GM12878 (cell line): ENCODE data around the gene LTA. TPM values are rescaled to one million over a fixed set of nuclear protein-coding genes. Genes with fewer than 3 reads are reported as not detected.

ENCODE experiments used
- ATAC-seq: fragments of 200-7000 bp; cut with Tn5 transposase; 3 replicates; pipeline ENCODE4 v1.9.1; 2020; ENCODE audit warnings: mild to moderate bottlenecking, moderate library complexity
- BruUV-seq: library from RNA; stranded (reverse); fragments of 400-500 nt; replicated peaks from 2 replicates; lab custom pipeline; 2021; lab: Mats Ljungman, UMichigan
- CTCF ChIA-PET: fragments of 300-600 bp; sonication (Branson Sonifier 250); formaldehyde crosslinking; extraction: SDS; loops from one replicate; lab custom pipeline; 2021; ENCODE audit warnings: inconsistent platforms; lab: Yijun Ruan, JAX
- POLR2A ChIA-PET: fragments of 350-600 bp; formaldehyde crosslinking; extraction: SDS; loops from one replicate; lab custom pipeline; 2021; ENCODE audit warnings: inconsistent platforms; lab: Charles Lee
- RAD21 ChIA-PET: fragments of 300-600 bp; sonication (Branson Sonifier 250); formaldehyde crosslinking; loops from one replicate; lab custom pipeline; 2023; ENCODE audit warnings: antibody characterized with exemption; ENCODE audit not compliant: unreplicated experiment; lab: Charles Lee
- SMC1A ChIA-PET: fragments of 300-600 bp; sonication (Branson Sonifier 250); formaldehyde crosslinking; loops from one replicate; lab custom pipeline; 2023; ENCODE audit not compliant: unreplicated experiment, uncharacterized antibody; lab: Charles Lee
- DNase-seq: peaks from one replicate; pipeline ENCODE4 v3.0.0-alpha.2; 2011; ENCODE audit warnings: low read depth, low spot score
- FAIRE-seq: peaks from 3 replicates; lab custom pipeline; 2011; peaks lifted over from hg19 to GRCh38; lab: Jason Lieb, UNC
- H2AFZ ChIP-seq: 2 replicates; pipeline ENCODE4 v1.6.0; 2011; ENCODE audit warnings: low read depth, low read length, control low read depth; ENCODE audit not compliant: control insufficient read depth
- H3K27ac ChIP-seq: 2 replicates; pipeline ENCODE4 v1.5.1; 2011; ENCODE audit warnings: control low read depth; ENCODE audit not compliant: control insufficient read depth, insufficient read depth
- H3K27me3 ChIP-seq, 2 experiments: replicated peaks in 1 of 2; 2 replicates each; pipeline versions ENCODE4 v1.6.0 to v1.6.1; 2011; ENCODE audit warnings: low read length in 1 of 2; ENCODE audit not compliant: control insufficient read depth in 2 of 2, insufficient read depth in 2 of 2
- H3K36me3 ChIP-seq, 2 experiments: 2 replicates each; pipeline ENCODE4 v1.5.1; 2011; ENCODE audit warnings: low read length in 1 of 2; ENCODE audit not compliant: control insufficient read depth in 2 of 2, insufficient read depth in 2 of 2
- H3K4me1 ChIP-seq: 2 replicates; pipeline ENCODE4 v1.6.1; 2011; ENCODE audit warnings: mild to moderate bottlenecking, low read length, moderate library complexity, mixed read lengths; ENCODE audit not compliant: control insufficient read depth, insufficient read depth
- H3K4me2 ChIP-seq: 2 replicates; pipeline ENCODE4 v1.6.0; 2011; ENCODE audit warnings: control low read depth; ENCODE audit not compliant: control insufficient read depth, insufficient read depth
- H3K4me3 ChIP-seq: fragments of 200-600 bp; sonication (generic); 2 replicates; pipeline ENCODE4 v1.5.1; 2016
- H3K79me2 ChIP-seq: 2 replicates; pipeline ENCODE4 v1.6.0; 2011; ENCODE audit warnings: low read length; ENCODE audit not compliant: control insufficient read depth, insufficient read depth
- H3K9ac ChIP-seq: 2 replicates; pipeline ENCODE4 v1.8.0; 2011; ENCODE audit warnings: low read length, control low read depth, mixed read lengths; ENCODE audit not compliant: control insufficient read depth, insufficient read depth
- H3K9me3 ChIP-seq: replicated peaks from 3 replicates; pipeline ENCODE4 v1.5.1; 2011; ENCODE audit warnings: mild to moderate bottlenecking, low read length; ENCODE audit not compliant: control insufficient read depth, insufficient read depth
- H4K20me1 ChIP-seq: 2 replicates; pipeline ENCODE4 v1.6.0; 2011; ENCODE audit not compliant: control insufficient read depth, insufficient read depth
- EED ChIP-seq: sonication (generic); IDR thresholded peaks from 2 replicates; pipeline ENCODE4 v1.6.1; 2016; ENCODE audit warnings: antibody characterized with exemption, low read depth
- IKZF1 ChIP-seq: fragments of 450-650 bp; conservative IDR thresholded peaks from 2 replicates; pipeline ENCODE4 v1.6.1; 2017; ENCODE audit warnings: antibody characterized with exemption, mild to moderate bottlenecking
- JUNB ChIP-seq: IDR thresholded peaks from 2 replicates; pipeline ENCODE4 v1.6.1; 2016; ENCODE audit warnings: antibody characterized with exemption, mild to moderate bottlenecking
- NFIC ChIP-seq: IDR thresholded peaks from 2 replicates; pipeline ENCODE4 v1.6.1; 2012; ENCODE audit warnings: low read depth, mild to moderate bottlenecking, inconsistent platforms, low read length, moderate library complexity
- NRF1 ChIP-seq: conservative IDR thresholded peaks from 2 replicates; pipeline ENCODE4 v1.6.1; 2011; ENCODE audit warnings: mild to moderate bottlenecking, low read depth, low read length, improper control_type of control experiment
- PAX5 ChIP-seq: IDR thresholded peaks from 2 replicates; pipeline ENCODE4 v1.6.1; 2011; ENCODE audit warnings: low read depth, low read length, borderline replicate concordance
- TAF1 ChIP-seq: IDR thresholded peaks from 2 replicates; pipeline ENCODE4 v1.6.1; 2011; ENCODE audit warnings: mild to moderate bottlenecking, low read depth, low read length, borderline replicate concordance
- WGBS: methylation state at CpG from one replicate; pipeline ENCODE4 v1.1.6; 2016; ENCODE audit warnings: low lambda C conversion rate; ENCODE audit not compliant: insufficient replicate concordance, insufficient coverage; ENCODE audit errors: missing lambda C conversion rate; 5-methylcytosine and 5-hydroxymethylcytosine counted together
- in situ Hi-C: fragments of 300-500 bp; cut with MboI; formaldehyde crosslinking; loops from 9 replicates; pipeline ENCODE4 v1.14.3; 2018; ENCODE audit warnings: mixed read lengths
- intact Hi-C: fragments of 100-400 bp; cut with micrococcal nuclease; formaldehyde crosslinking; loops from one replicate; pipeline ENCODE4 v1.14.2; 2022; ENCODE audit not compliant: unreplicated experiment
- polyA plus RNA-seq, 11 experiments: library from polyadenylated mRNA; depleted of rRNA in 4 of 11; unstranded in 6 of 11; stranded (reverse) in 5 of 11; fragments of >200 nt; fragmentation: Nextera tagmentation in 4 of 11; fragmentation: Illumina TruSeq in 1 of 11; extraction: Ambion mirVana in 4 of 11; extraction: Trizol in 1 of 11; gene quantifications; 1 replicate in 1 of 11; 2 replicates in 10 of 11; pipeline versions ENCODE4 v1.2.1 to v1.2.3, GENCODE V29; 2011 to 2016; ENCODE audit warnings: inconsistent platforms in 2 of 11, missing spikeins in 2 of 11, low read depth in 1 of 11
- total RNA-seq, 4 experiments: library from RNA; depleted of rRNA in 3 of 4; stranded (reverse); fragments of >200 nt in 3 of 4; fragmentation: Illumina TruSeq in 1 of 4; extraction: Trizol in 1 of 4; gene quantifications; 2 replicates each; pipeline versions ENCODE4 v1.2.1 to v1.2.3, GENCODE V29; 2013 to 2021

Gene LTA
- total and polyA plus RNA-seq, 10 of the 15 experiments (the other 5 are each of a cell fraction or from before 2014, with no cell fraction given), result 27.5 to 100 (median 75.1) TPM

DNA sequence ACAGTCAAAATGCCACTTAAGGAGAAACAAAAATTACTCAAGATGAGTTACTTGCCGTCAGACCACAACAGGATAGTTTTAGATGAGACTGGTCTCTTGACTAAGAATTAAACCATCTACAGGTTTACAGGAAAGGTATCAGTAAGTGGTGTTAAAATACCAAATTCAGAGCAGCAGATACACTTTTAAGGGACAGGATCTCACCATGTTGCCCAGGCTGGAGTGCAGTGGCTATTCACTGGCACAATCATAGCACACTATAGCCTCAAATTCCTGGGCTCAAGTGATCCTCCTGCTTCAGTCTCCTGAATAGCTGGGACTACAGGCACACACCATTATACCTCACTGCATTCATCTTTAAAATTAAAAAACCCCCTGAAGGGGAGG, 38.6 kb upstream of the LTA start:
- no TSS peak for BruUV-seq
- H3K27me3 ChIP-seq, result no peaks in the 10 kb centered on the region
- in situ Hi-C loops, result no loop called here
- POLR2A ChIA-PET, result interaction anchor here (0.6 kb wide), 1 partner anchor 120 kb away, joined by 5 read pairs; no protein-coding TSS in a partner anchor
- H3K27ac ChIP-seq, result no peak overlapping the region
- H3K79me2 ChIP-seq, result peaks cover 40% of the 10 kb centered on the region
- H3K36me3 ChIP-seq, result peaks cover 39 to 47% of the 10 kb centered on the region in 2 experiments
- H3K9ac ChIP-seq, result no peak overlapping the region
- no peak overlapping the region for H3K4me3 ChIP-seq
- intact Hi-C loops, result no loop called here
- RAD21 ChIA-PET, result no interaction called here
- DNase-seq (no peak), FAIRE-seq (no peak), ATAC-seq (no peak)
- H3K4me2 ChIP-seq, result no peak overlapping the region
- CTCF ChIA-PET, result interaction anchor here (0.6 kb wide), 1 partner anchor 9 kb away, joined by 4 read pairs; no protein-coding TSS in a partner anchor
- H2AFZ ChIP-seq, result no peak overlapping the region
- TF ChIP-seq TAF1, result no peak
- no peak for TF ChIP-seq PAX5
- TF ChIP-seq NRF1, result no peak
- no peak for TF ChIP-seq JUNB
- no peak for TF ChIP-seq IKZF1
- SMC1A ChIA-PET, result no interaction called here
- 96% methylated on average over 1 of the region's 1 CpG for WGBS
- H3K4me1 ChIP-seq, result no peaks in the 10 kb centered on the region
- no peaks in the 10 kb centered on the region for H3K9me3 ChIP-seq
- H4K20me1 ChIP-seq, result peaks cover 3% of the 10 kb centered on the region

GRCh38 chr6:31534011-31534410, 38.1 kb upstream of the LTA start:
- ATAC-seq (no peak), FAIRE-seq (no peak), DNase-seq (no peak)
- intact Hi-C loops (no loop called here), in situ Hi-C loops (no loop called here)
- H3K4me3 ChIP-seq, result no peak overlapping the region
- 92% methylated on average over 6 of the region's 6 CpGs for WGBS
- SMC1A ChIA-PET, result no interaction called here
- H3K27ac ChIP-seq, result no peak overlapping the region
- H3K9ac ChIP-seq, result no peak overlapping the region
- peaks cover 45% of the 10 kb centered on the region for H3K79me2 ChIP-seq
- POLR2A ChIA-PET, result interaction anchor here (0.6 kb wide), 1 partner anchor 120 kb away, joined by 5 read pairs; no protein-coding TSS in a partner anchor
- no peaks in the 10 kb centered on the region for H3K4me1 ChIP-seq
- peak overlapping the region; percentile 13; the same call in 1 of the 2 replicates for H3K4me2 ChIP-seq
- no peaks in the 10 kb centered on the region for H3K9me3 ChIP-seq
- TF ChIP-seq EED, result no peak
- no peak for TF ChIP-seq NFIC
- H3K27me3 ChIP-seq, result no peaks in the 10 kb centered on the region
- RAD21 ChIA-PET, result no interaction called here
- no TSS peak for BruUV-seq
- no peak overlapping the region for H2AFZ ChIP-seq
- H3K36me3 ChIP-seq, result peaks cover 42 to 53% of the 10 kb centered on the region in 2 experiments
- peaks cover 3% of the 10 kb centered on the region for H4K20me1 ChIP-seq
- CTCF ChIA-PET, result interaction anchor here (0.6 kb wide), 1 partner anchor 10 kb away, joined by 4 read pairs; no protein-coding TSS in a partner anchor
